Activated CD8-positive, alpha-beta memory T cell treated with anti-CD3 and anti-CD28 coated beads for 36 hours (primary cell): ENCODE measurements around the gene EML4. TPM values are rescaled to one million over a fixed set of nuclear protein-coding genes. Genes with fewer than 3 reads are reported as not detected.

ENCODE experiments used
- CTCF ChIA-PET: fragments of 350-600 bp; sonication (Branson Sonifier 250); formaldehyde crosslinking; loops from one replicate; lab custom pipeline; 2021; ENCODE audit warnings: antibody characterized with exemption; lab: Charles Lee
- POLR2A ChIA-PET: fragments of 350-600 bp; sonication (Branson Sonifier 250); formaldehyde crosslinking; loops from one replicate; lab custom pipeline; 2021; ENCODE audit warnings: antibody characterized with exemption; lab: Charles Lee
- total RNA-seq, 2 experiments: library from RNA; stranded (reverse); gene quantifications; one replicate each; pipeline ENCODE4 v1.2.3, GENCODE V29; 2021

The EML4 gene
- total RNA-seq, 2 experiments from 2014 or later = 56.8 to 58.9 TPM

- POLR2A ChIA-PET = interaction anchor here (0.7 kb wide), 1 partner anchor 130 kb away, joined by 5 read pairs; no protein-coding TSS in a partner anchor
- CTCF ChIA-PET = no interaction called here
Measured at GRCh38 chr2:42232024-42232423, 62.9 kb downstream of the EML4 start.

GRCh38 chr2:42233976-42234441 lies 64.9 kb downstream of the EML4 start:
- ChIA-PET POLR2A (no interaction called here), CTCF (no interaction called here)

- ChIA-PET CTCF (no interaction called here), POLR2A (no interaction called here)
Measured at GRCh38 chr2:42236911-42237310, 67.8 kb downstream of the EML4 start.

- ChIA-PET CTCF (interaction anchor here (0.6 kb wide), 1 partner anchor 22 kb away, joined by 3 read pairs; no protein-coding TSS in a partner anchor), POLR2A (no interaction called here)
Measured at GRCh38 chr2:42238644-42239288, 69.6 kb downstream of the EML4 start.

- CTCF ChIA-PET = interaction anchor here (0.6 kb wide), 1 partner anchor 22 kb away, joined by 3 read pairs; no protein-coding TSS in a partner anchor
- POLR2A ChIA-PET = no interaction called here
Measured at GRCh38 chr2:42239289-42239661, 70.1 kb downstream of the EML4 start.

GRCh38 chr2:42239811-42240210 lies 70.7 kb downstream of the EML4 start:
- POLR2A ChIA-PET = no interaction called here
- CTCF ChIA-PET = interaction anchor here (0.6 kb wide), 1 partner anchor 21 kb away, joined by 3 read pairs; no protein-coding TSS in a partner anchor

GRCh38 chr2:42241517-42241916 lies 72.4 kb downstream of the EML4 start:
- POLR2A ChIA-PET = no interaction called here
- CTCF ChIA-PET = interaction anchor here (0.8 to 1.6 kb wide), 2 partner anchors 14 to 145 kb away, joined by 3 read pairs; no protein-coding TSS in a partner anchor

GRCh38 chr2:42243297-42243696 lies 74.1 kb downstream of the EML4 start:
- CTCF ChIA-PET = interaction anchor here (0.7 kb wide), 1 partner anchor 147 kb away, joined by 3 read pairs; no protein-coding TSS in a partner anchor

GRCh38 chr2:42244520-42244919 lies 75.4 kb downstream of the EML4 start:
- CTCF ChIA-PET = no interaction called here
- POLR2A ChIA-PET = no interaction called here

More at GRCh38 chr2:42243297-42243696, 74.1 kb downstream of the EML4 start:
- POLR2A ChIA-PET = no interaction called here

GRCh38 chr2:42245396-42245795 lies 76.2 kb downstream of the EML4 start:
- ChIA-PET POLR2A (no interaction called here), CTCF (no interaction called here)

GRCh38 chr2:42246562-42246961 lies 77.4 kb downstream of the EML4 start:
- ChIA-PET CTCF (no interaction called here), POLR2A (no interaction called here)

- ChIA-PET CTCF (no interaction called here), POLR2A (no interaction called here)
Measured at GRCh38 chr2:42248846-42249245, 79.7 kb downstream of the EML4 start.

GRCh38 chr2:42249284-42249683 lies 80.1 kb downstream of the EML4 start:
- ChIA-PET POLR2A (no interaction called here), CTCF (no interaction called here)

- ChIA-PET POLR2A (no interaction called here), CTCF (no interaction called here)
Measured at GRCh38 chr2:42249887-42250286, 80.7 kb downstream of the EML4 start.

- ChIA-PET POLR2A (no interaction called here), CTCF (no interaction called here)
Measured at GRCh38 chr2:42250925-42251324, 81.8 kb downstream of the EML4 start.

- POLR2A ChIA-PET = no interaction called here
- CTCF ChIA-PET = no interaction called here
Measured at GRCh38 chr2:42252464-42252863, 83.3 kb downstream of the EML4 start.

GRCh38 chr2:42254186-42254895 lies 85.2 kb downstream of the EML4 start:
- CTCF ChIA-PET = no interaction called here
- POLR2A ChIA-PET = no interaction called here

- ChIA-PET POLR2A (no interaction called here), CTCF (no interaction called here)
Measured at GRCh38 chr2:42256505-42256904, 87.4 kb downstream of the EML4 start.

GRCh38 chr2:42261518-42262195 lies 92.5 kb downstream of the EML4 start:
- CTCF ChIA-PET = no interaction called here
- POLR2A ChIA-PET = no interaction called here

- POLR2A ChIA-PET = no interaction called here
- CTCF ChIA-PET = no interaction called here
Measured at GRCh38 chr2:42266236-42266635, 97.1 kb downstream of the EML4 start.
